ENCODE data around the gene TLR8.
"Not testable (repeated sequence)": the region's sequence is repeated elsewhere in the genome, so short reads cannot be mapped to it uniquely, and the experiment has no call there.

Gene TLR8

GRCh38 chrX:12961196-12961718 lies 54.8 kb downstream of the TLR8 start:
- H4K20me1 ChIP-seq (ENCODE audit: insufficient read depth), result no peaks in the 10 kb centered on the region
- no peak for TF ChIP-seq CTCF (conservative IDR thresholded peaks at IDR 0.05; ENCODE audit: low read depth, low read length)
- H3K9ac ChIP-seq, result no peak overlapping the region
- H3K27me3 ChIP-seq (ENCODE audit: insufficient read depth, low read depth), result no peaks in the 10 kb centered on the region
- H3K79me2 ChIP-seq (ENCODE audit: insufficient read depth, low read depth), result no peaks in the 10 kb centered on the region
- no peak overlapping the region for H3K27ac ChIP-seq
- no peaks in the 10 kb centered on the region for H3K36me3 ChIP-seq (ENCODE audit: insufficient read depth)
- H3K4me3 ChIP-seq (IDR thresholded peaks at IDR 0.05; ENCODE audit: insufficient read depth, low read depth, low read length), result no peak overlapping the region
- H3K4me2 ChIP-seq, result no peak overlapping the region
- no peak overlapping the region for H2AFZ ChIP-seq (ENCODE audit: low read depth)
- H3K4me1 ChIP-seq (ENCODE audit: low read depth, poor library complexity, severe bottlenecking), result peaks cover 26% of the 10 kb centered on the region

- no peak for TF ChIP-seq CTCF (conservative IDR thresholded peaks at IDR 0.05; ENCODE audit: low read depth, low read length)
- Histone ChIP-seq H3K79me2 (ENCODE audit: insufficient read depth, low read depth) (no peaks in the 10 kb centered on the region), H3K36me3 (ENCODE audit: insufficient read depth) (no peaks in the 10 kb centered on the region), H3K9ac (no peak overlapping the region), H3K4me2 (no peak overlapping the region), H3K27me3 (ENCODE audit: insufficient read depth, low read depth) (no peaks in the 10 kb centered on the region), H3K27ac (no peak overlapping the region), H4K20me1 (ENCODE audit: insufficient read depth) (no peaks in the 10 kb centered on the region), H3K4me1 (ENCODE audit: low read depth, poor library complexity, severe bottlenecking) (peaks cover 21% of the 10 kb centered on the region), H2AFZ (ENCODE audit: low read depth) (no peak overlapping the region), H3K4me3 (IDR thresholded peaks at IDR 0.05; ENCODE audit: insufficient read depth, low read depth, low read length) (no peak overlapping the region)
Observed at GRCh38 chrX:12962041-12962504, 55.7 kb downstream of the TLR8 start.

DNA sequence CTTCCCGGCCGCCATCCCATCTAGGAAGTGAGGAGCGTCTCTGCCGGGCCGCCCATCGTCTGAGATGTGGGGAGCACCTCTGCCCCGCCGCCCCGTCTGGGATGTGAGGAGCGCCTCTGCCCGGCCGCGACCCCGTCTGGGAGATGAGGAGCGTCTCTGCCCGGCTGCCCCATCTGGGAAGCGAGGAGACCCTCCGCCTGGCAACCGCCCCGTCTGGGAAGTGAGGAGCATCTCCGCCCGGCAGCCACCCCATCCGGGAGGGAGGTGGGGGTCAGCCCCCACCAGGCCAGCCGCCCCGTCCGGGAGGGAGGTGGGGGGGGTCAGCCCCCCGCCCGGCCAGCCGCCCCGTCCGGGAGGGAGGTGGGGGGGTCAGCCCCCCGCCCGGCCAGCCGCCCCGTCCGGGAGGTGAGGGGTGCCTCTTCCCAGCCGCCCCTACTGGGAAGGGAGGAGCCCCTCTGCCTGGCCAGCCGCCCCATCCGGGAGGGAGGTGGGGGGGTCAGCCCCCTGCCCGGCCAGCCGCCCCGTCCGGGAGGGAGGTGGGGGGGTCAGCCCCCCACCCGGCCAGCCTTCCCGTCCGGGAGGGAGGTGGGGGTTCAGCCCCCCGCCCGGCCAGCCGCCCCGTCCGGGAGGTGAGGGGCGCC lies 56.9 kb downstream of the TLR8 start:
- not testable (repeated sequence) for H3K4me2 ChIP-seq; H3K36me3 ChIP-seq (ENCODE audit: insufficient read depth); H3K27ac ChIP-seq; H3K79me2 ChIP-seq (ENCODE audit: insufficient read depth, low read depth); H3K4me1 ChIP-seq (ENCODE audit: low read depth, poor library complexity, severe bottlenecking); H3K27me3 ChIP-seq (ENCODE audit: insufficient read depth, low read depth); H3K9ac ChIP-seq; H2AFZ ChIP-seq (ENCODE audit: low read depth); H3K4me3 ChIP-seq (IDR thresholded peaks at IDR 0.05; ENCODE audit: insufficient read depth, low read depth, low read length); H4K20me1 ChIP-seq (ENCODE audit: insufficient read depth)

DNA sequence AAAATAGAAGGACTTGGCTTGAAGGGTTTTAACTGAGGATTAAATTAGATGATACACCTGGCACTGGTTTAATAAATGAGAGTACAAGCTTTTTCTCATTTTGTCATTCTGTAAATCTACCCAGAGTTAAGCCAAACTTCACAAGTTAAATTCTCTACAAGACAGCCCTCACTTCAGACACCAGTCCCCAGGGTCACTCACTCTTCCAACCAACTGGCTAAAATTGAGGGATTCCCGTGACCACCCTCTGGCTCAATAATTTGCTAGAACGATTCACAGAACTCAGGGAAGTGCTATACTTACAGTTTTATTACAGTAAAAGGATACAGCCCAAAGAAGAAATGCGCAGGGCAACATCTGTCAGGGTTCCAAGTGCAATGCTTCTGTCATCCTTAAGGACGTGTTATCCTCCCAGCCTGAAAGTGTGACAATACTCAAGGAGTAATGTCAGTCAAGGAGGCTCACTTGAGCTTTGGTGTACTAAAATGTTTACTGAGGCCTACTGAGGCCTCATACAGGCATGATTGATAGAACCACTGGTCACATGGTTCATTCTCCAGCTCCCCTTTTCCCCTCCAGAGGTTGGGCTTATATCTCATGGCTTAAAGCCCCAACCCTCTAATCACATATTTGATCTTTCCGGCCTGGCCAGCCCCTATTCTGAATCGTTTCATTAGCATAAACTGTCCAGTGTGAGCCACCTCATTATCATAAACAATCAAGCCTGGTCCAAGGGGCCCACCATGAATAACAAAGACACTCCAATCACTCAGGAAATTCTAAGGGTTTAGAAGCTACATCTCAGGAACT lies 58.9 kb downstream of the TLR8 start:
- Histone ChIP-seq H3K36me3 (ENCODE audit: insufficient read depth) (no peaks in the 10 kb centered on the region), H3K9ac (no peak overlapping the region), H3K27ac (no peak overlapping the region), H3K4me2 (no peak overlapping the region), H4K20me1 (ENCODE audit: insufficient read depth) (no peaks in the 10 kb centered on the region), H3K27me3 (ENCODE audit: insufficient read depth, low read depth) (no peaks in the 10 kb centered on the region), H3K4me1 (ENCODE audit: low read depth, poor library complexity, severe bottlenecking) (peaks cover 8% of the 10 kb centered on the region), H3K79me2 (ENCODE audit: insufficient read depth, low read depth) (no peaks in the 10 kb centered on the region), H3K4me3 (IDR thresholded peaks at IDR 0.05; ENCODE audit: insufficient read depth, low read depth, low read length) (no peak overlapping the region), H2AFZ (ENCODE audit: low read depth) (no peak overlapping the region)
- TF ChIP-seq CTCF (conservative IDR thresholded peaks at IDR 0.05; ENCODE audit: low read depth, low read length), result no peak
